Fibroblast of skin of left biceps (primary cell): ENCODE data around the gene RNF130.

Experiments
- DNase-seq, 2 experiments: peaks; one replicate each; pipeline ENCODE4 v3.0.0-alpha.2; 2013; ENCODE audit warnings: low read depth in 2 of 2

Gene RNF130

GRCh38 chr5:180071531-180072255 is at the start of gene RNF130:
TSS of gene RNF130 (minus strand) at chr5:180071759. CDS start at chr5:180071702, 57 bp downstream.
- DNase-seq, result peak; percentile 84 to 86

- DNase-seq, result no peak
Observed at GRCh38 chr5:180120237-180121101, 48.9 kb upstream of the RNF130 start.

DNA sequence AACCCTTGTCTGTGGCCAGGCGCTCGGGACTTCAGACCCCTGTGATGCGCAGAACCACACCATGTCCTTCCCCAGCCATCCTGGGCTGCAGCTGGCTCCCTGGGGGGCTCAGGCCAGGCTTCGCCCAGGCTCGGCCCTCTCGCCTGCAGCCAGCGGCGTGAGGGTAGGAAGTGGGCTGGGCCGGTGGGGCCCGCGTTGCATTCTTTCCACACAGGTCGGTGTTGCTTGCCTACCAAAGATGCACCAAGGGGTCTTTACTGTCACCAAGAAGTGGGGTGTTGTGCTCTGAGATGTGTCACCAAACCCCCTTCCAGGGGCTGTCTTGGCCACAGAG is 48.3 kb upstream of the RNF130 start:
- DNase-seq, result no peak

DNA sequence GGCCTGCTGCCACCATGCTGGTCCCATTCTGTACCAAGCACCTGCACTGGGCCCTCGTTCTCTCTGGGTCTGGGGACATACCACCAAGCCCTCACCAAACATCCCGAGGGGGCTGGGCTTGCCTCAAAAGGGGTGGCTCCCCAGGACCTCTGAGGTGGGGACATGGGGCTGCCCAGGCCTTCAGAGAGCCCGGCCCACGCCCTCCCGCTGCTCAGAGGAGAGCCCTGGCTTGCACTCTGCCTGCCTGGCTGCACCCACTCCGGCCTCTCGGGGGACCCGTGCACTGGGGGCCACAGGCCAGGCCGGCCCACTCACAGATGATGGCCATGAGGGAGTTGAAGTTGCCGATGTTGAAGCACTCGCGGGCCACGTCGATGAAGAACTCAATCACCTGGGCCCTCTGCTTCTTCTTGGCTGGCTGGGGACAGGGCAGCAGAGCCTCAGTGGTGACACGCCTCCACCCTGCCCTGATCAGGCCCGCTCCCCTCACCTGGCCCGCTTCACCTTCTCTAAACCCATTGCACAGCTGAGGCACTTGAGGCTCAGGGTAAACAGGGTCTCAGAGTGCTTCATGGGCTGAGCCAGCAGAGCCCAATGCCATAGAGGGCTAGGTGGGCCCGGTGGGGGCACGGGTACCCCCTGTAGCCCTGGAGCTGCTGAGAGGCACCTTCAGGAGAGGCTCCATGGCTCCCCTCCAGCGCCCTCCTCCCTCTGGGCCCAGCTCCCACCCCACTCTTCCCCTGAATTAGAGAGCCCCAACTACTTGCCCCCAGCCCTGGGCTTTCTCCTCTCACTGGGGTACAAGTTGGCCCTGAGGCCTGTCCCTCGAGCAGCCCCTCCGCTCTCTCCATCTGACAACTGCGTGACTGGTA is 47.7 kb upstream of the RNF130 start:
- no peak for DNase-seq

DNA sequence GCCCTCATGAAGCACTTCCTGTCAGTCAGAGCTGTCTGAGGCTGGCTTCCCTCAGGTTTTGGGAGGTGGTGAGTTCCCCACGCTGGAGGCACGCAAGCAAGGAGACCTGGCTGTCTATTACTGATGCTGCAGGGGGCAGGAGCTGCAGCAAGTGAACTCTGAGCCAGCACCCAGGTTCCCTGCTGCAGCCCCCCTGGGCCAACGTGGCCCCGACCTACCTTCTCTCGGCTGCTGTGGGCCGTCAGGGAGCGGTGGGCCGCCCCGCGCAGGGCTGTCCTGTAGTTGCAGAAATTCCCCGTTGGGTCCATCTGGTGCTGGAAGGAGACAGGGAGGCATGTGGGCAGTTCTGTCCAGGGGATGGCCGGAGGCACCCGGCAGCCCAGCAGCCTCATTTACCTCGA is 46.8 kb upstream of the RNF130 start:
- DNase-seq, result no peak

GRCh38 chr5:180117000-180117725 is 45.6 kb upstream of the RNF130 start:
- no peak for DNase-seq

DNA sequence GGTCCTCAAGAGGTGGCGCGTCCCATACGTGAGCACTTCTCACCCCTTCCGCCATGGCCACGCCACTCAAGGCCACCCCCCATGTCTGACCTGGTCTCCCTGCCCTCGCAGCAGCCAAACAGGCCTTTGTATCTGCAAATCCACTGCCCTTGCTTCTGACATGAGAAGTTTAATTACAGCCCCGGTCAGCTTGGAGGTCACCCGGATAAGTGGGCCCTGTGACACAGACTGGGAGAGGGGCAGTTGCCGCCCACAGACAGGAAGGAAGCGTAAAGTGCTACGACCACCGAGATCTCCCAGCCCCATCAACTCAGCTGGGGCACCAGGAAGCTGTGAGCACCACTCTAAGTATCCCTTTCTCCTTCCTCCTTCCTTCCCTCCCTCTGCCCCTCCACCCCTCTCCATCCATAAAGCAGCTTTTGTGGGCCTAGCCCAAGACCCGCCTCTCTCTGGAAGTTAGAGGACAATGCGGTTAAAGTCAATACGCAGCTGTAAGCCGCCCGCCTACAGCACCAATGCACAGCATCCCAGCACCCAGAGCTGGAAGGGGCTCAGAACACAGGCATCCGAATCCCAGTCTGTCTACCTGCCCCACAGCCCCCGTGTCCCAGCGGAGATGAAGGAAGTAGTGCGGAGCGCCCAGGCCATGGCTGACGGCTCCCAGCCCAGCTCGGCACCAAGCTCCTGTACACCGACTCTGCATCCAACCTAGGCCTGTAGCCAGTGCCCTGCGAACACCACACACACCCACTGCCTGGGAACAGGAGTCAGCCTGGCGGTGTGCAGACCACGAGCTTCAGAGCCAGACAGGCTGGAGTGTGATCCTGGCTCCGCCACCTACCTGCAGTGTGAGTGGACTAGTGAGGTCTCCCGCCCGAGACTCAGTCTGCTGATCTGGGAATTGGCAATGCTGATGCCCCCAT is 44.8 kb upstream of the RNF130 start:
- DNase-seq, result no peak

- DNase-seq, result no peak
Observed at GRCh38 chr5:180115326-180116076, 43.9 kb upstream of the RNF130 start.

GRCh38 chr5:180114304-180115003 is 42.9 kb upstream of the RNF130 start:
- no peak for DNase-seq

DNA sequence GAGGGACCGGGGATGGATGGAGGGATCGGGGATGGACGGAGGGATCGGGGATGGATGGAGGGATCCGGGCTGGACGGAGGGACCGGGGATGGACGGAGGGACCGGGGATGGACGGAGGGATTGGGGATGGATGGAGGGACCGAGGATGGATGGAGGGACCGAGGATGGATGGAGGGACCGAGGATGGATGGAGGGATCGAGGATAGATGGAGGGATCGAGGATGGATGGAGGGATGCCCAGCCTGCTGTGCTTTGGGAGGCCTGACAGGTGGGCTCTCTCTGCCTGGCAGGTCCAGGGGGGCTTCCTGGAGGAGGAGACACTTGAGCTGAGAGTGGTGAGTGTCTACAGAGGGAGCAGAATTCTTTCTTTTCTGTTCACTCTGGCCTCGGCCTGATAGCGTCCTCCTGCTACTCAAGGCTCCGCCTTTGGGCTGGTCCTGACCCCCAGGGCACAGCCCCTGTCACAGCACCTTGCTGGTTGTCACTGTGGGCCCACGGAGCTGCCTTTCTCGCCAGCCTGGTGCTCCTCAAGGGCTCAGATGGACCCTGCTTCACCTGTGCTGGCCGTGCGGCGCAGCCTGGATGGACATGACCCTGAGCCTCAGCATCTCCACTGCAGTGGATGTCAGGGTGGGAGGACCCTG is 42.2 kb upstream of the RNF130 start:
- no peak for DNase-seq

GRCh38 chr5:180112181-180112861 is 40.8 kb upstream of the RNF130 start:
- DNase-seq, result no peak

DNA sequence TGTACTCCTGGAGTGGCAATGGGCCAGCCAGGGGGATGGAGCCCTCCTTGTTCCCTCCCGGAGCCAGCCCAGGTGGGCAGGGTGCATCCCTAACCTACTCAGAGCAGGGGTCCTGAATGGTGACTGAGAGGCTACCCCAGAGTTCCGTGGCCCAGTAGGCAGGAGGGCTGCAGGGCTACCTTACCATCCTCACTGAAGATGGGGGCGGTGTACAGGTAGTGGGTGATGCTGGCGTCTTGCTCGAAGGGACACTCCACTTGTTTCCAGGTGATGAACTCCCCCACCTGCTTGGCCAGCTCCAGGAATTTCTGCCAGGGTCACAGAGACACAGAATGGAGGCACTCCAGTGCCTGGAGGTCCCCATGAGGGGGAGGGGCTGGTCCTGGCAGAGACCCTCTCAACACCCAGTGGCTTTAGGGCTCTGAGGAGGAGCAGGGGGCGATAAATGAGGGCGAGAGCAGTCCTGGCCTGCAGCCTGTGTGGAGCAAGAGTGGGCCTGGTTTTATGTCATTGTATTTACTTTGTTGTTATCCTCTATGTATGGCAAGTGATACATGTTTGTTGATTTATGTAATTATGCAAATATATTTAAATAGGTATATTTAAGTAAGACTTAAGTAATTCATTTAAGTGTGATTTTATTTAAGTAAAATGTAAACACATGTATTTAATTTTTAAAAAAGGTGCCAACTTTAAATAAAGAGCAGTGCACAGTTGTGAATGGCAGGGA is 39.9 kb upstream of the RNF130 start:
- DNase-seq, result no peak

- DNase-seq, result no peak
Observed at GRCh38 chr5:180109920-180110319, 38.4 kb upstream of the RNF130 start.

DNA sequence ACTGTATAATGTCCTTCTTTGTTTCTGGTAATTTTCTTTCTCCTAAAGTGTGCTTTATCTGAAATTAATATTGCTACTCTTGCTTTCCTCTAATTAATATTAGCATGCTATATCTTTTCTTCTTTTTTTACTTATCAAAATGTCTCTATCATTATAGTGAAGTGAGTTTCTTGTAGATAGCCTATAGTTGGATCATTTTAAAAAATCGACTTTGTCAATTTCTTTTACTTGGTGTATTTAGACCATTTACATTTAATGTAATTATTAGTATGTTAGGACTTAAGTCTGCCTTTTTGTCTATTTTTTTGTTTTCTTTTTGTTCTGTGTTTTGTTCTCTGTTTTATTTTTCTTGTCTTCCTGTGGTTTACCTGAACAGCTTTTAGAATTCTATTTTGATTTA is 35.4 kb upstream of the RNF130 start:
- DNase-seq, result no peak

DNA sequence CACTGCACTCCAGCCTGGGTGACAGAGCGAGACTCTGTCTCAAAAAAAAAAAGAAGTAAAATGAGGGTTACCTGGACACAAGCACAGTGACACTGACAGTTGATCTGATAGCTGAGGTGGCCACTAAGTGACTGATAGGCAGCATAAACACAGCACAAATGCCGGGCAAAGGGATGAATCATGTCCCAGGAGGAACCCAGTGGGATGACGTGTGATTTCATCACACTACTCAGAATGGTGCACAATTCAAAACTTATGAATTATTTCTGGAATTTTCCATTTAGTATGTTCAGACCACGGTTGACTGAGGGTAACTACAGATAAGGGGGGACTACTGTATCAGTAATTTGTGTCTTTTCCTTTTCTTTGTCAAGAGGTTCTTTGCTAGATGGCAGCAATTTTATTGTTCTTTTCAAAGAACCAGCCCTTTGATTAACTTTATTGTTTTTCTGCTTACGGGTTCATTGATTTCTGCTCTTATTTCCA is 34.3 kb upstream of the RNF130 start:
- no peak for DNase-seq

- DNase-seq, result no peak
Observed at GRCh38 chr5:180104168-180104530, 32.6 kb upstream of the RNF130 start.

- no peak for DNase-seq
Observed at GRCh38 chr5:180103487-180104167, 32.1 kb upstream of the RNF130 start.
